Measurements from ENCODE around the gene CAV2. TPM values are rescaled to one million over a fixed set of nuclear protein-coding genes. Genes with fewer than 3 reads are reported as not detected.

The CAV2 gene
- total and polyA plus RNA-seq, 2 donors (not counting 1 experiment from before 2014, with no cell fraction given) = 119 to 288 TPM

DNA sequence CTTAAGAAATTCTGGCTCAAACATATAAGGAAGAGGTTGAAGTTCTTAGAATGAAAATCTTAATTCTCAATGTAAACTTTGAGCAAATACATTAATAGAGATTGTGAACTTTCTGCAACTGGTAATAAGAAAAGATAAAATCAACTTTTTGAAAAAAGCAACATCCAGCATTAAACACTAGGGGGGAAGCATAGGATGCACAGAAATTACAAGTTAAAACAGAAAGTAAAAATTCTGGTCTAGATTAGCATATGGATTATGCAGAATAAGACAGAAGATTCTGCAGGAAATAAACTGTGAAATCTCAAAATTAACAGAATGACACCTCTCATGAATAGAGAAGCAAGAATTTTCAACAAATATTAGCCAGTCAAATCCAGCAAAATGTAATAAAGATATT is 38.0 kb upstream of the CAV2 start:
- H3K4me1 ChIP-seq (ENCODE audit: control insufficient read depth, extremely low read depth, insufficient read depth, low read length) = peaks cover 4% of the 10 kb centered on the region
- no peaks in the 10 kb centered on the region for H3K27me3 ChIP-seq (ENCODE audit: control insufficient read depth, insufficient read depth, low read length)
- peak overlapping the region; percentile 75 for H3K4me2 ChIP-seq (ENCODE audit: extremely low read depth, insufficient read depth, low read length)
- no peaks in the 10 kb centered on the region for H3K9me3 ChIP-seq (ENCODE audit: control insufficient read depth, insufficient read depth, low read depth, low read length)
- no peaks in the 10 kb centered on the region for H4K20me1 ChIP-seq (ENCODE audit: control insufficient read depth, extremely low read depth, insufficient read depth, low read length)
- TF ChIP-seq EZH2 (IDR thresholded peaks at IDR 0.05; ENCODE audit: low read length, missing control alignments) = no peak
- TF ChIP-seq, protein P1, sequence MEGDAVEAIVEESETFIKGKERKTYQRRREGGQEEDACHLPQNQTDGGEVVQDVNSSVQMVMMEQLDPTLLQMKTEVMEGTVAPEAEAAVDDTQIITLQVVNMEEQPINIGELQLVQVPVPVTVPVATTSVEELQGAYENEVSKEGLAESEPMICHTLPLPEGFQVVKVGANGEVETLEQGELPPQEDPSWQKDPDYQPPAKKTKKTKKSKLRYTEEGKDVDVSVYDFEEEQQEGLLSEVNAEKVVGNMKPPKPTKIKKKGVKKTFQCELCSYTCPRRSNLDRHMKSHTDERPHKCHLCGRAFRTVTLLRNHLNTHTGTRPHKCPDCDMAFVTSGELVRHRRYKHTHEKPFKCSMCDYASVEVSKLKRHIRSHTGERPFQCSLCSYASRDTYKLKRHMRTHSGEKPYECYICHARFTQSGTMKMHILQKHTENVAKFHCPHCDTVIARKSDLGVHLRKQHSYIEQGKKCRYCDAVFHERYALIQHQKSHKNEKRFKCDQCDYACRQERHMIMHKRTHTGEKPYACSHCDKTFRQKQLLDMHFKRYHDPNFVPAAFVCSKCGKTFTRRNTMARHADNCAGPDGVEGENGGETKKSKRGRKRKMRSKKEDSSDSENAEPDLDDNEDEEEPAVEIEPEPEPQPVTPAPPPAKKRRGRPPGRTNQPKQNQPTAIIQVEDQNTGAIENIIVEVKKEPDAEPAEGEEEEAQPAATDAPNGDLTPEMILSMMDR (conservative IDR thresholded peaks at IDR 0.05 in 1 of 2, IDR thresholded peaks at IDR 0.05 in 1 of 2; ENCODE audit: low read depth in 1 of 2, low read length in 2 of 2) = peak in 1 of 2 donors; percentile 39
- H3K9ac ChIP-seq (ENCODE audit: insufficient read depth, low read length) = no peak overlapping the region
- H3K27ac ChIP-seq (ENCODE audit: insufficient read depth, low read length) = no peak overlapping the region
- H3K79me2 ChIP-seq (ENCODE audit: control insufficient read depth, insufficient read depth, low read length) = no peaks in the 10 kb centered on the region
- peak overlapping the region in 2 of 4 experiments; percentile 14 to 23 for H3K4me3 ChIP-seq (replicated peaks in 1 of 4; ENCODE audit: control extremely low read depth in 1 of 4, insufficient read depth in 1 of 4, low read depth in 3 of 4, low read length in 4 of 4)
- H2AFZ ChIP-seq (ENCODE audit: low read length) = no peak overlapping the region
- DNase-seq (ENCODE audit: low read depth in 2 of 2) = no peak
- no peaks in the 10 kb centered on the region for H3K36me3 ChIP-seq (ENCODE audit: control insufficient read depth, insufficient read depth, low read length)

DNA sequence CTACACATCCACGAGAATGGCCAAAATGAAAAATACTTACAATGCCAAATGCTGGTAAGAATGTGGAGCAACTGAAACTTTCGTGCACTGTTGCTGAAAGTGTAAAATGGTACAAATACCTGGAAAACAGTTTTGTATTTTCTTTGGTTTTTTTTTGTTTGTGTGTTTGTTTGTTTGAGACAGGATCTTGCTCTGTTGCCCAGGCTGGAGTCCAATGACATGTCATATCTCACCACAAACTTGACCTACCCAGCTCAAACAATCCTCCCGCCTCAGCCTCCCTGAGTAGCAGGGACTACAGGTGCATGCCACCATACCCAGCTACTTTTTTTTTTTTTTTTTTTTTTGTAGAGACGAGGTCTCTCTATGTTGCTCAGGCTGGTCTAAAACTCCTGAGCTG is 35.6 kb upstream of the CAV2 start:
- no peak overlapping the region for H2AFZ ChIP-seq (ENCODE audit: low read length)
- no peak overlapping the region for H3K9ac ChIP-seq (ENCODE audit: insufficient read depth, low read length)
- H3K4me2 ChIP-seq (ENCODE audit: extremely low read depth, insufficient read depth, low read length) = no peak overlapping the region
- no peak for TF ChIP-seq EZH2 (IDR thresholded peaks at IDR 0.05; ENCODE audit: low read length, missing control alignments)
- TF ChIP-seq, protein P1 (conservative IDR thresholded peaks at IDR 0.05 in 1 of 2, IDR thresholded peaks at IDR 0.05 in 1 of 2; ENCODE audit: low read depth in 1 of 2, low read length in 2 of 2) = no peak
- H4K20me1 ChIP-seq (ENCODE audit: control insufficient read depth, extremely low read depth, insufficient read depth, low read length) = no peaks in the 10 kb centered on the region
- peak overlapping the region; percentile 44 for H3K27ac ChIP-seq (ENCODE audit: insufficient read depth, low read length)
- H3K79me2 ChIP-seq (ENCODE audit: control insufficient read depth, insufficient read depth, low read length) = no peaks in the 10 kb centered on the region
- no peak overlapping the region for H3K4me3 ChIP-seq (replicated peaks in 1 of 4; ENCODE audit: control extremely low read depth in 1 of 4, insufficient read depth in 1 of 4, low read depth in 3 of 4, low read length in 4 of 4)
- H3K4me1 ChIP-seq (ENCODE audit: control insufficient read depth, extremely low read depth, insufficient read depth, low read length) = peaks cover 5% of the 10 kb centered on the region
- no peaks in the 10 kb centered on the region for H3K9me3 ChIP-seq (ENCODE audit: control insufficient read depth, insufficient read depth, low read depth, low read length)
- no peaks in the 10 kb centered on the region for H3K36me3 ChIP-seq (ENCODE audit: control insufficient read depth, insufficient read depth, low read length)
- no peaks in the 10 kb centered on the region for H3K27me3 ChIP-seq (ENCODE audit: control insufficient read depth, insufficient read depth, low read length)
- DNase-seq (ENCODE audit: low read depth in 2 of 2) = no peak

DNA sequence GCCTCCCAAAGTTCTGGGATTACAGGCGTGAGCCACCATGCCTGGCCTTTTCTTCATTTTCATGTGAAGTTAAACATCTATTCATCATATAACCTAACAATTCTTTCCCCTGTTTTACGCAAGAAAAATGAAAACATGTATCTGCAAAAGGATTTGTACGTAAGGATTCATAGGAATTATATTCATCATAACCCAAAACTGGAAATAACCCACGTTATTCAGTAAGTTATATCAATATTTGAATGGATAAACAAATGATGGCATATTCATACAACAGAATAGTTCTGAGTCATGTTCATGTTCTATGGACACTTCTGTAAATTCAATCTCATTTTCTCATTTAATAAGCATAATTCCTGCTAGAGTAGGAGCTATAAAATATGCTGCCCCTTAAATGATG is 35.2 kb upstream of the CAV2 start:
- H3K4me3 ChIP-seq (replicated peaks in 1 of 4; ENCODE audit: control extremely low read depth in 1 of 4, insufficient read depth in 1 of 4, low read depth in 3 of 4, low read length in 4 of 4) = no peak overlapping the region
- H3K9ac ChIP-seq (ENCODE audit: insufficient read depth, low read length) = no peak overlapping the region
- no peaks in the 10 kb centered on the region for H3K36me3 ChIP-seq (ENCODE audit: control insufficient read depth, insufficient read depth, low read length)
- no peak overlapping the region for H3K4me2 ChIP-seq (ENCODE audit: extremely low read depth, insufficient read depth, low read length)
- no peaks in the 10 kb centered on the region for H3K9me3 ChIP-seq (ENCODE audit: control insufficient read depth, insufficient read depth, low read depth, low read length)
- H3K79me2 ChIP-seq (ENCODE audit: control insufficient read depth, insufficient read depth, low read length) = no peaks in the 10 kb centered on the region
- peaks cover 4% of the 10 kb centered on the region for H3K4me1 ChIP-seq (ENCODE audit: control insufficient read depth, extremely low read depth, insufficient read depth, low read length)
- H4K20me1 ChIP-seq (ENCODE audit: control insufficient read depth, extremely low read depth, insufficient read depth, low read length) = no peaks in the 10 kb centered on the region
- no peaks in the 10 kb centered on the region for H3K27me3 ChIP-seq (ENCODE audit: control insufficient read depth, insufficient read depth, low read length)
- H2AFZ ChIP-seq (ENCODE audit: low read length) = no peak overlapping the region
- TF ChIP-seq, protein P1 (conservative IDR thresholded peaks at IDR 0.05 in 1 of 2, IDR thresholded peaks at IDR 0.05 in 1 of 2; ENCODE audit: low read depth in 1 of 2, low read length in 2 of 2) = no peak
- no peak for TF ChIP-seq EZH2 (IDR thresholded peaks at IDR 0.05; ENCODE audit: low read length, missing control alignments)
- DNase-seq (ENCODE audit: low read depth in 2 of 2) = peak in 1 of 2 donors; percentile 74
- H3K27ac ChIP-seq (ENCODE audit: insufficient read depth, low read length) = peak overlapping the region; percentile 44
